HK-2 (cell line): Measurements from ENCODE around the gene NPAS2.

ENCODE experiments used
- DNase-seq: peaks from one replicate; pipeline ENCODE4 v3.0.0-alpha.2; 2018; ENCODE audit not compliant: unreplicated experiment

The NPAS2 gene

GRCh38 chr2:101012054-101012705, 192.2 kb downstream of the NPAS2 start:
- no peak for DNase-seq

DNA sequence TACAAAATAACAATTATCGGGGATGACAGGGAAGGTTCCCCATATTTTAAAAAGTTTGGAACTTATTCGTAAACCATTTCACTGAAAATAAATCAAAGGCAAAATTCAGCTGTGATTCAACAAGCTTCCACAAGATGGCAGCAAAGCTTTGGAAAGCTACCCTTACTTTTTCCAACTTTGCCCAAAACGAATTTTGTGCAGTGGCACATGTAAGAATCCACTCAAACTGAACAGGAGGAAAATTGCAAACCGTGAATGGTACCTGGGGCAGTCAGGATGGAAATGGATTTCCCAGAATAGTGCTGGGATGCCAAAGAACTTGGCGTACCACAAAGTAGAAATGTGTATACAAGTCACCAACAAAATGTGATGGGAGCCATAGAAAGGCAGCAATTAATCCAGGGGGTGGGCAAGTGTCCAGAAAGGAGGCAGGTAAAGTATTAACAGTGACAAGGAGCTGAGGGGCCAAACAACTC, 192.8 kb downstream of the NPAS2 start:
- DNase-seq = no peak

- no peak for DNase-seq
Observed at GRCh38 chr2:101014264-101014857, 194.4 kb downstream of the NPAS2 start.

- DNase-seq = no peak
Observed at GRCh38 chr2:101017371-101017770, 197.4 kb downstream of the NPAS2 start.

DNA sequence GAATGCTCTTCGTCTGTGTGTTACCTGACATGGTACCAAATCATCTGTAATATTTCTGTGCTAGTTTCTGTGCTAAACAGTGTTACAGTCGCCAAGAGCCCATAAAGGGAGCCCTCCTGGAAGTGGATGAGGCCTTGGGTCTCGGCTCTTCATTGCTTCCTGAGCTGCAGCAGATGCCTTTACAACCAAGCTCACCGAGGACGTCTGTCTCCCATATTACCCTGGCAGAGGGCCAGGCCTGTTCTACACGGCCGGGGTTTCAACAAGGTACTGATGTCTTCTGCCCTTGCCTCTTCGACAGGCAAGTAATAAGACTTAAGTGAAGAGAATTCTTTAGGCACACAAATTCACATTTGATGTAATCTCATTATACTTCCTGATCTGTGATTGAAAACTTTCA, 199.0 kb downstream of the NPAS2 start:
- no peak for DNase-seq

DNA sequence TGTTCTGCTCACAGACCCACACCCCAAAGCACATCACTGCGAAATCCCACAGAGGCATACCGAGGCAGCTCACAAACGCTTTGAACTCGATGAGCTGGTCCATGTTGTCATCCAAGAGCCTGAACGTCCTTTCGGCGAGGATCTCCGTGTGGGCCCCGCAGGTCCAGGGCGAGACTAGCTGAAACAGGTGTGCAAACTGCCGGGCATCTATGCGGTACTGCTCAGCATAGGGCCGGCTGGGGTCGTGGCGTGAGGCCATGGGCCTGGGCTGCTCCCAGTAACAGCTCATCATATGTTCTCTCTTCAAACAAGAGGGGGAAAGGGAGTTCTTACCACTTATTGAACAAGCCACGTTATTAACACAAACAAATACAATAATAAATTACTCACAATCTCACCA, 202.3 kb downstream of the NPAS2 start:
- no peak for DNase-seq

GRCh38 chr2:101023327-101024107, 203.6 kb downstream of the NPAS2 start:
- no peak for DNase-seq

DNA sequence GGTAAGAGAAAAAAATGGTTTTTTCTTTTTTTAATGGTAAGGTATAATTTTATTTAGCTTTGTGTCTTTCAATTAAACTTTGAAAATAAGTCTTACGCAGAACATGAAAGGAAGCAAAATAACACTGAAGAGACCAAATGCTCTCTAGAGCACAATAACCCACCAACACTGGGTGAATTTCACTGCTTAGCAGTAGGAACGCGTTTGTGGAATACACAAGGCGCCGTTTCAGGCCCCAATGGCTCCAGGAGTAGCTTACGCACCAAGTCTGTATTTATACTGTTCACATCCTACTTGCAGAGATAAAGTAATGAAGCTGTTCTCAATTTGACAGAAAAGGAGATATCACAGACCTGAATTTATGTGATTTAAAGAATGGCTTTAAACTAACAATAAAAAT, 205.6 kb downstream of the NPAS2 start:
- no peak for DNase-seq

DNA sequence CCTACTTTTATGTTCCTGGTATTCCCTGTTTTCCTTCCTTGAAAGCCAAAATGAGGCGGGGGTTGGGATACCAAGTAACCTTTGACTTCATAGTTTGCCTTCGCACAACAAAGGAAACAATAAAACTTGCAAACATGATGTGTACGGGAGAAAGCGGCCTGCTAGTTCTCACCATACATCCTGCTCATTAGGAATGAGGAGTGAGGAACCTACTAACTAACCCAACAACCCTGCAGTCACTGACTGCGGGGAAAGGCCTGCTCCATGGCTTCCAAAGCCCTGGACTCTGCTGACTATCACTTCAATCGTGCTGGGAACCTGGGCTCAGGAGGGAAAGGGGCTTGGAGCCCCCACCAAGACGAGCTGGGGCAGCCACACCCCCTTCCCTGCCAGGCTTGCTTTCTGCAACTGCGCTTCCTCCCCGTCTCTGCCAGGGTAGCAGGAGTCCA, 206.3 kb downstream of the NPAS2 start:
- no peak for DNase-seq

GRCh38 chr2:101026923-101027469, 207.1 kb downstream of the NPAS2 start:
- no peak for DNase-seq

GRCh38 chr2:101027852-101028251, 207.9 kb downstream of the NPAS2 start:
- DNase-seq = no peak

DNA sequence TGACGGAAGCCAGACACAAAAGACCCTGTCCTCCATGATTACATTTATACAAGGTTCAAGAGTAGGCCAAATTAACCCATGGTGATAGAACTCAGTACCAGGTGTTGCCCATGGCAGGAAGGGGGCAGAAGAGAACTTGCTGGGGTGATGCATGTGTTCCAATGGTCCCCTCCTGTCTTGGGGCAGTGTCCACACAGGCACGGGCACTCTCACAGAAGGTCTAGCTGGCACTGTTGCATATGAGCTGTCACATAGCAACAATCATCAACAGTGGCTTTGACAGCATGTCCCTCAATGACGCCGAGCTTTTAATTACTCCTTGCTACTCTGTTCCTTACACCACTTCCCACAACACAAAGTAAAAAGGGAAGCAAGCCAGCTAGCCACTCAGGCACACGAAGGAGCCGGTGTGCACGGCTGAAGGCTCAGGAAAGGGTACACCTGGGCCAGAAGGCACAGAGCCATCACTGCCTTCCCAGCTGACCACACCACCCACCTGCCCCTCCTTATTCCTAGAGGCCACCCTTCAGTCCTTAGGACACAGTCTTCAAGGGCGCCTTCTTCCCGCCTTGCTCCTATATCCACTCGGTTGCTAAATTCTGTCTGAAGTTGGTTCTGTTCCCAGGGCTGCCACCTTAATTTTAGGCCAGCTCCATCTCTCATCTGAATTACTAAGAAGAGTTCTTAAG, 211.1 kb downstream of the NPAS2 start:
- no peak for DNase-seq

DNA sequence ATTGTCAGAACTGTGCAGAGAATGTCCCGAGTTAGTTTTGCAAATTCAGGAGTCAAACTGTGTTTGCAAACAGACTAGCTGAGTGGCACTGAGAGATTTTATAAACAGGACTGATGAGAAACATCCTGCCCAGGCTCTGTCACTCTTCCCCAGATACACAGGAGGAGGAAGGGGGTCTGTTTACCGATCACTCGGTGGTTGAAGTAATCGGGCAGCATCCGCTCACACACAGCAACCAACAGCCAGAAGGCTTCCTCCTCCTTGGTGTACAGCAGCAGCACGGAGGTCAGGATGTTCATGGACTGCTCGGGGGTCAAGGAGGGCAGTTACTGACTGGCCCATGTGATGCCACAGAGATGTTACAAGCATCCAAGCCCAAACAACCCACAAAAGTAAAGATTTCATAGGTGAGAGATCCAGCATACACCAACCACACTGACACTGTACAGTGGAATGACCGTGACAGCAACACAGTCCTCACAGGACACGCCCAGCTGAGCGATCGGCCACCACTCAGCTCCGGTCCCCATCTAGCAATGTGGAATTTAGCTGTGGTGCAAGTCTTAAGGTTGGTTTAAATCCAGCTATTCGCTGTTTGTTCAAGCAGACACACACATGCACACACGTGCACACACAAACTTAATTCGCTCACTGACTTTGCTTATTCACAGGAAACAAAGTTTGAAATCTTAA, 212.3 kb downstream of the NPAS2 start:
- no peak for DNase-seq

DNA sequence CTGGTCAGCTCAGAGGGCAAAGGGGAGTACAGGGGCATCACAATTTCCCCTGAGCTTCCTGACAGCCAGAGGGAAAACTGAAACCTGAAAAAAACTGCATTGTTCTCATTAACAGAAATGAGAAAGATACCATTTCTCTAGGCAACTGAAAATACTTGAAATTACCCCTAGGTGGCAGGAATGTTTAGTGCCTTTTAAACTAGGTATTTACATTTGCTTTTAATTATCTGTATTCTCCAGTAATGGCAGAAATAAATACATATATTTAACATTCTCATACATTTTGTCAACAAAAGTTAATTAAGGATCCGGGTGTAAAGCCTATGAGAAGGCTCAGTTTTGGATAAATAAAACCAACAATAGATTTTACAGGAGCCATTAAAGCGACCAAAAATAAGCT, 216.6 kb downstream of the NPAS2 start:
- no peak for DNase-seq

GRCh38 chr2:101037161-101037755, 217.3 kb downstream of the NPAS2 start:
- DNase-seq = no peak

- DNase-seq = peak; percentile 15
Observed at GRCh38 chr2:101038455-101039255, 218.7 kb downstream of the NPAS2 start.

- no peak for DNase-seq
Observed at GRCh38 chr2:101040072-101040471, 220.1 kb downstream of the NPAS2 start.

DNA sequence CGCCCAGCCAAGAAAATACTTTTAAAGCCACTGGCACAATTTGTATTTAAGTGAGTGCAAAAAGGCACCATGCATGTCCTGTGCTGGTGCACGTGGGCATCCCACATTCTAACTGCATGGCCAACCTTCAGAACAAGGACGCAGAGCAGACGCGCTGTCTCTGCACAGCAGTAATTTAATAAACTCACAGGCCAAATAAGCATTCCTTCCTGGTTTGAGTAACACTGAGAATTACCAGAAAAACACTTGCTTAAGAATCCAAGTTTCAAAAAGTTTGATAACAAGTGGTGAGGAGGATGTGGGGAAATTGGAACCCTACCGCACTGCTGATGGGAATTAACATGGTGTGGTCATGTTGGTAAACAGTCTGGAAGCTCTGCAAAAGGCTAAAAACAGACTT, 220.8 kb downstream of the NPAS2 start:
- DNase-seq = no peak

- DNase-seq = no peak
Observed at GRCh38 chr2:101041413-101041812, 221.5 kb downstream of the NPAS2 start.

GRCh38 chr2:101045330-101045729, 225.4 kb downstream of the NPAS2 start:
- DNase-seq = no peak
